Smooth muscle cell (in vitro differentiated cells): ENCODE data around the gene PML. TPM values are rescaled to one million over a fixed set of nuclear protein-coding genes. Genes with fewer than 3 reads are reported as not detected.

Experiments used
- DNase-seq: peaks from one replicate; lab custom pipeline; 2025; ENCODE audit not compliant: unreplicated experiment; lab: John Stamatoyannopoulos, UW
- H2AFZ ChIP-seq: fragments of 200-600 bp; sonication (generic); 2 replicates; pipeline ENCODE4 v1.6.0; 2016; ENCODE audit warnings: antibody characterized with exemption, low read depth, mild to moderate bottlenecking
- H3F3A ChIP-seq: fragments of 200-600 bp; sonication (generic); 2 replicates; pipeline ENCODE4 v1.6.0; 2017; ENCODE audit warnings: antibody characterized with exemption, low read depth
- H3K27ac ChIP-seq: fragments of 200-600 bp; sonication (generic); 2 replicates; pipeline ENCODE4 v1.5.1; 2016; ENCODE audit warnings: low read depth, mild to moderate bottlenecking
- H3K27me3 ChIP-seq: fragments of 200-600 bp; sonication (generic); 2 replicates; pipeline ENCODE4 v1.6.1; 2016; ENCODE audit warnings: low read depth, mild to moderate bottlenecking
- H3K36me3 ChIP-seq: fragments of 200-600 bp; sonication (generic); 2 replicates; pipeline ENCODE4 v1.5.1; 2016; ENCODE audit warnings: low read depth
- H3K4me1 ChIP-seq: fragments of 200-600 bp; sonication (generic); 2 replicates; pipeline ENCODE4 v1.5.1; 2016; ENCODE audit warnings: low read depth
- H3K4me2 ChIP-seq: fragments of 200-600 bp; sonication (generic); 2 replicates; pipeline ENCODE4 v1.6.0; 2016; ENCODE audit warnings: mild to moderate bottlenecking
- H3K4me3 ChIP-seq: fragments of 200-600 bp; sonication (generic); 2 replicates; pipeline ENCODE4 v1.5.1; 2016; ENCODE audit warnings: mild to moderate bottlenecking
- H3K79me2 ChIP-seq: fragments of 200-600 bp; sonication (generic); 2 replicates; pipeline ENCODE4 v1.6.0; 2016; ENCODE audit warnings: low read depth, mild to moderate bottlenecking
- H3K9ac ChIP-seq: fragments of 200-600 bp; sonication (generic); 2 replicates; pipeline ENCODE4 v1.6.0; 2016; ENCODE audit warnings: low read depth
- H3K9me3 ChIP-seq: fragments of 200-600 bp; sonication (generic); replicated peaks from 2 replicates; pipeline ENCODE4 v1.5.1; 2016; ENCODE audit warnings: low read depth
- H4K20me1 ChIP-seq: fragments of 200-600 bp; sonication (generic); 2 replicates; pipeline ENCODE4 v1.6.0; 2016; ENCODE audit warnings: low read depth
- WGBS: methylation state at CpG from one replicate; pipeline ENCODE4 v1.1.7; 2016; ENCODE audit warnings: low lambda C conversion rate; 5-methylcytosine and 5-hydroxymethylcytosine counted together
- polyA plus RNA-seq: library from polyadenylated mRNA; unstranded; fragments of >200 nt; fragmentation: Nextera tagmentation; extraction: Ambion mirVana; gene quantifications from 2 replicates; pipeline ENCODE4 v1.2.1, GENCODE V29; 2016
- total RNA-seq: library from RNA; depleted of rRNA; stranded (reverse); fragments of >200 nt; gene quantifications from 2 replicates; pipeline ENCODE4 v1.2.3, GENCODE V29; 2014
- TF ChIP-seq, protein P1 (sequence below): fragments of 200-600 bp; sonication (generic); IDR thresholded peaks from 2 replicates; pipeline ENCODE4 v1.5.1; 2017; ENCODE audit warnings: borderline replicate concordance, mild to moderate bottlenecking, antibody characterized with exemption; ENCODE audit not compliant: insufficient read depth, poor library complexity, severe bottlenecking

PML gene
- total and polyA plus RNA-seq, 2 experiments from 2014 or later, result 33.7 to 34.1 TPM

DNA sequence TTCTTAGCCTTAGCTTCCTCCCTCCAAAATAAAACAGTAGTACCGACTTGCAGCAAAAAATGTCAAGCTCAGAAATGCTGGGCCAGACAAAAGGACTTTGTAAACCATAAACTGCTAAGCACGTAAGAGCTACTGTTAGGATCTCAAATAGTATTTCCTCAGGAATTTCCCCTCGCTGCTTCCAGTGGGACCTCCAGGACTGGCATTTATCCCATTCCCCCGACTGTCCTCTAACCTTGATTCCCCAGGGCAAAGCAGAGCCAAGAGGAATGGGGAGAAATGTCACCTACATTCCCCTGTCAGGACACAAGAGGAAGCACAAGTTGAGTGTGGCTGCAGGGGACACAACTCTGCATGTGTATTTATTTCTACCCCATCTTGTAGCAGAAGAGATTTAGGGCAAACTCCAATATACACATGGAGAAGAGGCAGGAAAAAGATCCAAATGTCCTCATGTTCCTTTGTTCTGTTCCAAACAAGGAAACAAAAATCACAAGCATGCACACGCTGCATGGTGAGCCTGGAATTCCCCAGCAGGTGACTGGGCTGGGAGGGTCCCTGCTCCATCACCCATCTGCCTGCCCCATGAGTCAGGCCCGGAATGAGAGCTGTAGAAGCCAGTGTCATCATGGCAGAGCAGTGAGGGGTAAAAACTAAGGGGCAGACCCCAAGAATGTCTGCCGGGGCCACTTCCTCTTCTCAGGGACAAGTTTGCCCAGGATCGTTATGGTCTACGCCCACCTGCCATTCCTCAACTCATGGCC lies 6.7 kb upstream of the PML start:
- Histone ChIP-seq H3K9me3 (no peaks in the 10 kb centered on the region), H3K27me3 (no peaks in the 10 kb centered on the region), H3F3A (peaks cover 8% of the 10 kb centered on the region), H3K36me3 (no peaks in the 10 kb centered on the region), H2AFZ (no peak overlapping the region), H3K79me2 (peaks cover 5% of the 10 kb centered on the region), H4K20me1 (no peaks in the 10 kb centered on the region), H3K9ac (no peak overlapping the region), H3K4me3 (no peak overlapping the region), H3K27ac (peak overlapping the region; percentile 89), H3K4me2 (peak overlapping the region; percentile 66), H3K4me1 (peaks cover 5% of the 10 kb centered on the region)
- WGBS, result 82% methylated on average over 9 of the region's 9 CpGs
- TF ChIP-seq, protein P1, sequence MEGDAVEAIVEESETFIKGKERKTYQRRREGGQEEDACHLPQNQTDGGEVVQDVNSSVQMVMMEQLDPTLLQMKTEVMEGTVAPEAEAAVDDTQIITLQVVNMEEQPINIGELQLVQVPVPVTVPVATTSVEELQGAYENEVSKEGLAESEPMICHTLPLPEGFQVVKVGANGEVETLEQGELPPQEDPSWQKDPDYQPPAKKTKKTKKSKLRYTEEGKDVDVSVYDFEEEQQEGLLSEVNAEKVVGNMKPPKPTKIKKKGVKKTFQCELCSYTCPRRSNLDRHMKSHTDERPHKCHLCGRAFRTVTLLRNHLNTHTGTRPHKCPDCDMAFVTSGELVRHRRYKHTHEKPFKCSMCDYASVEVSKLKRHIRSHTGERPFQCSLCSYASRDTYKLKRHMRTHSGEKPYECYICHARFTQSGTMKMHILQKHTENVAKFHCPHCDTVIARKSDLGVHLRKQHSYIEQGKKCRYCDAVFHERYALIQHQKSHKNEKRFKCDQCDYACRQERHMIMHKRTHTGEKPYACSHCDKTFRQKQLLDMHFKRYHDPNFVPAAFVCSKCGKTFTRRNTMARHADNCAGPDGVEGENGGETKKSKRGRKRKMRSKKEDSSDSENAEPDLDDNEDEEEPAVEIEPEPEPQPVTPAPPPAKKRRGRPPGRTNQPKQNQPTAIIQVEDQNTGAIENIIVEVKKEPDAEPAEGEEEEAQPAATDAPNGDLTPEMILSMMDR, result no peak
- DNase-seq, result no peak

DNA sequence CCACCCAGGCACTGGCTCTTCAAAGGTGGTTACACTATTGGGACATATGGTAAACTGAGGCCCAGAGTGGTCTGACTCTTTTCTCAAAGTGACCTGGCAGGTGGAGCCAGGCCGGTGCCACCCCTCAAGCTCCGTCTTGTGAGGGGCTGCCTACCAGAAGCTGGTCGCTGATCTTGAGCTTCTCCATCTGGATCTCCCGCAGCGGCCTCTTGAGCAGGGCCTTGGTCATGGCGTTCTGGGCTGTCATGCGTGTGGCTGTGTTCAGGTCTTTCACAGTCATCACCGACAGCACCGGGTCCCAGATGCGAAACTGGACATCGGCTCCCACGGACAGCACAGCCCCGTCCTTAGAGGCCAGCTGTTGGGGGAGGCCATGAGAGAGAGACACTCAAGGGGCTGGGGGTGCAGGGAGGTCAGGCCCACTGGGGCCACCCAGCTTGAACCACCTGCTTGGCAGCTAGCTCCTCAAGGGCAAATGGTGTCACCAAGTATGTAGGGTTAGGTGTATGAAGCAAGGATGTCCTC lies 6.0 kb upstream of the PML start:
- H3K79me2 ChIP-seq, result peaks cover 5% of the 10 kb centered on the region
- TF ChIP-seq, protein P1, result no peak
- H2AFZ ChIP-seq, result no peak overlapping the region
- H3K36me3 ChIP-seq, result no peaks in the 10 kb centered on the region
- no peaks in the 10 kb centered on the region for H4K20me1 ChIP-seq
- H3K4me3 ChIP-seq, result no peak overlapping the region
- H3K4me2 ChIP-seq, result peak overlapping the region; percentile 66
- H3K27me3 ChIP-seq, result no peaks in the 10 kb centered on the region
- H3F3A ChIP-seq, result peaks cover 8% of the 10 kb centered on the region
- WGBS, result 98% methylated on average over 13 of the region's 13 CpGs
- H3K9me3 ChIP-seq, result no peaks in the 10 kb centered on the region
- peaks cover 5% of the 10 kb centered on the region for H3K4me1 ChIP-seq
- DNase-seq, result no peak
- H3K27ac ChIP-seq, result peak overlapping the region; percentile 89
- peak overlapping the region; percentile 20 for H3K9ac ChIP-seq

DNA sequence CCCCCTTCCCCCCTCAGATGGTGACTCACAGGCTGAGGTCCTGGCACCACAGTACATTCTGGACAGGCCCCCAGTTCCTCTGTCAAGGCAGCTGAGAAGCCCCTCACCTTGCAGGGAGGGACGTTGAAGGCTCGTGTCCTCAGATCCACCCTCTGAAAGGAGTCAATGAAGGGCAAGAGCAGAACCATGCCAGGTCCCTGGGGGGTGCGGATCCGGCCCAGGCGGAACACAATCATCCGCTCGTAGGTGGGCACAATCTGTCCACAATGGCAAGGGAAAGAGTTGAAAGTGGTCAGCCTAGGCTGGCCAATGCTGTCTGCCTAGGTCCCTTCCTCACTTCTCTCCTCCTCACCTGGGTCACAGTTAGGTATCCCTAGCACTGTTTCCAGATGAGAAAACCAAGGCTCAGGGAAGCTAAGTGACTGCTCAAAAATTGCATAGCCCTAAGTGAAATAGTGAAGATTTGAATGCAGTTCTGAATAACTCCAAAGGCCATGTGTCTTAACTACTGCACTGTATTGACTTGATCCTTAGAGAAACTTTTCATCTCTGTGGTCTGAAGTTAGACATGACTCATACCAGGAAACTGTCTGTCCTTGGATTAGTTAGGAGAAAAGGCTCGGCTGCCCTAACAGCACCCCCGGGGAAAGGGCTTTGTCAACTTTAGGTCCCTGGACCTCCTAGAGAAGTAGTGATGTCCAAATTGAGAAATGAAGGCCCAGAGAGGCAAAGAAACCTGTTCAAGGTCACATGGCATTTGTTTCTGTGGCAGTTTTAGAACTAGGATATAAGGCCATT lies 5.3 kb upstream of the PML start:
- WGBS, result 74% methylated on average over 9 of the region's 9 CpGs

More for the DNA sequence above, 5.3 kb upstream of the PML start:
- no peak for DNase-seq
- Histone ChIP-seq H4K20me1 (no peaks in the 10 kb centered on the region), H3F3A (peaks cover 8% of the 10 kb centered on the region), H3K36me3 (no peaks in the 10 kb centered on the region), H3K27ac (peak overlapping the region; percentile 89), H3K79me2 (peaks cover 9% of the 10 kb centered on the region), H3K4me3 (no peak overlapping the region), H3K27me3 (no peaks in the 10 kb centered on the region), H3K4me2 (peak overlapping the region; percentile 66), H3K9me3 (no peaks in the 10 kb centered on the region), H2AFZ (no peak overlapping the region), H3K4me1 (peaks cover 10% of the 10 kb centered on the region), H3K9ac (peak overlapping the region; percentile 20)
- TF ChIP-seq, protein P1, result no peak
